ENCODE results near the gene EPHB4.

DNA sequence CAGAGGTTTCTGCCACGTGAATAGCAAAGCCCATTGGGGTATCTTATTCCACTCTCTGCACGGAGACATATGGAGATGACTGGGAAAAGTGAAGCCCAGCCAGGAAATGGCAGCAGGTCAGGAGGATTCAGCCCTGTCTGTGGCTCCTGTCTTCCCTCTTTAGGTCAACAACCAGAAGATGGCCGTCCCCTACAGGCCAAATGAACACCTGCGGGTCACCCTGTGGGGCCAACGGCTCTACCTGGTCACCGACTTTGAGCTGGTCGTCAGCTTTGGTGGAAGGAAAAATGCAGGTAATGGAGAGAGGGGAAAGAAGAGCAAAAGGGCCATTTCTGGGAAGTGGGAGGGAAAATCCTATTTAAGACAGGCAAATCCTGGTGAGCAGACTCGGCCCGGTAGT lies 38.3 kb downstream of the EPHB4 start:
- TF ChIP-seq POLR2A (IDR thresholded peaks at IDR 0.05), result no peak
- TF ChIP-seq, protein P1, sequence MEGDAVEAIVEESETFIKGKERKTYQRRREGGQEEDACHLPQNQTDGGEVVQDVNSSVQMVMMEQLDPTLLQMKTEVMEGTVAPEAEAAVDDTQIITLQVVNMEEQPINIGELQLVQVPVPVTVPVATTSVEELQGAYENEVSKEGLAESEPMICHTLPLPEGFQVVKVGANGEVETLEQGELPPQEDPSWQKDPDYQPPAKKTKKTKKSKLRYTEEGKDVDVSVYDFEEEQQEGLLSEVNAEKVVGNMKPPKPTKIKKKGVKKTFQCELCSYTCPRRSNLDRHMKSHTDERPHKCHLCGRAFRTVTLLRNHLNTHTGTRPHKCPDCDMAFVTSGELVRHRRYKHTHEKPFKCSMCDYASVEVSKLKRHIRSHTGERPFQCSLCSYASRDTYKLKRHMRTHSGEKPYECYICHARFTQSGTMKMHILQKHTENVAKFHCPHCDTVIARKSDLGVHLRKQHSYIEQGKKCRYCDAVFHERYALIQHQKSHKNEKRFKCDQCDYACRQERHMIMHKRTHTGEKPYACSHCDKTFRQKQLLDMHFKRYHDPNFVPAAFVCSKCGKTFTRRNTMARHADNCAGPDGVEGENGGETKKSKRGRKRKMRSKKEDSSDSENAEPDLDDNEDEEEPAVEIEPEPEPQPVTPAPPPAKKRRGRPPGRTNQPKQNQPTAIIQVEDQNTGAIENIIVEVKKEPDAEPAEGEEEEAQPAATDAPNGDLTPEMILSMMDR (IDR thresholded peaks at IDR 0.05), result peak in 1 of 4 donors; percentile 6
